Tibial nerve (tissue), 4 donors: ENCODE measurements around the gene CARD9. TPM values are rescaled to one million over a fixed set of nuclear protein-coding genes. Genes with fewer than 3 reads are reported as not detected.

Experiments used
- DNase-seq, 2 donors: peaks; one replicate each; pipeline ENCODE4 v3.0.0-alpha.2; 2019; ENCODE audit warnings: low spot score in 2 of 2
- H3K27ac ChIP-seq, 4 donors: fragments of 200-600 bp; sonication (generic) in 3 of 4; one replicate each; pipeline ENCODE4 v1.5.1; 2017 to 2019; ENCODE audit warnings: mild to moderate bottlenecking in 1 of 4
- H3K27me3 ChIP-seq, 2 donors: fragments of 200-600 bp; sonication (generic) in 1 of 2; one replicate each; pipeline versions ENCODE4 v1.5.1 to v1.6.0; 2017 to 2019
- H3K36me3 ChIP-seq, 3 donors: fragments of 200-600 bp; sonication (generic); one replicate each; pipeline ENCODE4 v1.5.1; 2018 to 2019
- H3K4me1 ChIP-seq, 4 donors: fragments of 200-600 bp; sonication (generic) in 3 of 4; one replicate each; pipeline ENCODE4 v1.5.1; 2017 to 2019
- H3K4me3 ChIP-seq, 4 donors: fragments of 200-600 bp; sonication (generic) in 3 of 4; one replicate each; pipeline ENCODE4 v1.5.1; 2017 to 2019; ENCODE audit warnings: mild to moderate bottlenecking in 1 of 4, moderate library complexity in 1 of 4
- H3K9me3 ChIP-seq, 4 donors: fragments of 200-600 bp; sonication (generic) in 3 of 4; one replicate each; pipeline ENCODE4 v1.5.1; 2017 to 2019
- CTCF ChIP-seq, 5 experiments: fragments of 200-600 bp in 3 of 5; fragments of 450-650 bp in 2 of 5; sonication (generic) in 3 of 5; IDR thresholded peaks; one replicate each; pipeline ENCODE4 v1.5.1; 2016 to 2019; ENCODE audit warnings: antibody characterized with exemption in 5 of 5, mild to moderate bottlenecking in 3 of 5, moderate library complexity in 2 of 5
- EP300 ChIP-seq, 2 donors: sonication (generic); formaldehyde crosslinking; IDR thresholded peaks; one replicate each; pipeline ENCODE4 v1.6.1; 2017; ENCODE audit warnings: antibody characterized with exemption in 2 of 2, mild to moderate bottlenecking in 1 of 2
- POLR2A ChIP-seq, 2 donors: fragments of 450-650 bp; IDR thresholded peaks; one replicate each; pipeline ENCODE4 v1.6.1; 2017; ENCODE audit warnings: antibody characterized with exemption in 2 of 2, mild to moderate bottlenecking in 2 of 2, moderate library complexity in 2 of 2
- WGBS, 2 donors: methylation state at CpG; one replicate each; pipeline ENCODE4 v1.1.5; 2018; 5-methylcytosine and 5-hydroxymethylcytosine counted together
- total RNA-seq, 4 donors: library from RNA; depleted of rRNA; stranded (reverse); fragments of >200 nt; gene quantifications; one replicate each; pipeline ENCODE4 v1.1.0, GENCODE V29; 2016

CARD9 gene
- total RNA-seq, 4 donors from 2014 or later = 3.1 to 19.8 (median 3.1) TPM

- H3K27me3 ChIP-seq = no peaks in the 10 kb centered on the region
- H3K27ac ChIP-seq = no peak overlapping the region
- no peak for DNase-seq
- H3K4me1 ChIP-seq = peaks cover 0 to 43% (median 18%) of the 10 kb centered on the region in 4 donors
- TF ChIP-seq CTCF (IDR thresholded peaks at IDR 0.05) (no peak), POLR2A (IDR thresholded peaks at IDR 0.05) (no peak), EP300 (IDR thresholded peaks at IDR 0.05) (no peak)
- peaks cover 0 to 69% (median 13%) of the 10 kb centered on the region in 3 donors for H3K36me3 ChIP-seq
- no peak overlapping the region for H3K4me3 ChIP-seq
- H3K9me3 ChIP-seq = no peaks in the 10 kb centered on the region
- 71 to 74% methylated on average over 4 of the region's 4 CpGs for WGBS, 2 donors
These were observed 22.7 kb upstream of the CARD9 start for GRCh38 chr9:136396219-136396515.

- no peak overlapping the region for H3K4me3 ChIP-seq
- DNase-seq = no peak
- H3K27ac ChIP-seq = no peak overlapping the region
- H3K27me3 ChIP-seq = no peaks in the 10 kb centered on the region
- TF ChIP-seq CTCF (IDR thresholded peaks at IDR 0.05) (no peak), POLR2A (IDR thresholded peaks at IDR 0.05) (no peak), EP300 (IDR thresholded peaks at IDR 0.05) (no peak)
- 81 to 88% methylated on average over 25 to 26 of the region's 26 CpGs for WGBS, 2 donors
- H3K36me3 ChIP-seq = peaks cover 0 to 75% (median 13%) of the 10 kb centered on the region in 3 donors
- H3K9me3 ChIP-seq = no peaks in the 10 kb centered on the region
- peaks cover 0 to 40% (median 16%) of the 10 kb centered on the region in 4 donors for H3K4me1 ChIP-seq
These were observed 22.1 kb upstream of the CARD9 start for GRCh38 chr9:136395345-136396218.

- Histone ChIP-seq H3K4me3 (no peak overlapping the region), H3K36me3 (peaks cover 0 to 76% (median 13%) of the 10 kb centered on the region in 3 donors), H3K27me3 (no peaks in the 10 kb centered on the region), H3K9me3 (no peaks in the 10 kb centered on the region), H3K4me1 (peaks cover 0 to 34% (median 12%) of the 10 kb centered on the region in 4 donors), H3K27ac (no peak overlapping the region)
- 95 to 96% methylated on average over 11 of the region's 13 CpGs for WGBS, 2 donors
- TF ChIP-seq POLR2A (IDR thresholded peaks at IDR 0.05) (no peak), CTCF (IDR thresholded peaks at IDR 0.05) (no peak), EP300 (IDR thresholded peaks at IDR 0.05) (no peak)
- no peak for DNase-seq
These were observed 21.5 kb upstream of the CARD9 start for GRCh38 chr9:136395020-136395340.

- Histone ChIP-seq H3K27me3 (no peaks in the 10 kb centered on the region), H3K27ac (no peak overlapping the region), H3K4me3 (no peak overlapping the region), H3K4me1 (peaks cover 0 to 33% (median 11%) of the 10 kb centered on the region in 4 donors), H3K9me3 (no peaks in the 10 kb centered on the region), H3K36me3 (peaks cover 2 to 82% (median 13%) of the 10 kb centered on the region in 3 donors)
- WGBS, 2 donors = 88 to 96% methylated on average over 20 to 21 of the region's 21 CpGs
- no peak for DNase-seq
- no peak for TF ChIP-seq EP300 (IDR thresholded peaks at IDR 0.05)
- TF ChIP-seq CTCF (IDR thresholded peaks at IDR 0.05) = no peak
- TF ChIP-seq POLR2A (IDR thresholded peaks at IDR 0.05) = no peak
These were observed 21.0 kb upstream of the CARD9 start for GRCh38 chr9:136394312-136395019.

- WGBS, 2 donors = 84 to 92% methylated on average over 8 to 16 of the region's 17 CpGs
- H3K4me3 ChIP-seq = no peak overlapping the region
- H3K36me3 ChIP-seq = peaks cover 2 to 91% (median 13%) of the 10 kb centered on the region in 3 donors
- H3K27ac ChIP-seq = peak overlapping the region in 1 of 4 donors; percentile 56
- no peaks in the 10 kb centered on the region for H3K9me3 ChIP-seq
- no peak for DNase-seq
- TF ChIP-seq EP300 (IDR thresholded peaks at IDR 0.05) (no peak), POLR2A (IDR thresholded peaks at IDR 0.05) (no peak), CTCF (IDR thresholded peaks at IDR 0.05) (no peak)
- H3K4me1 ChIP-seq = peaks cover 0 to 24% (median 2%) of the 10 kb centered on the region in 4 donors
- H3K27me3 ChIP-seq = no peaks in the 10 kb centered on the region
These were observed 20.1 kb upstream of the CARD9 start for GRCh38 chr9:136393531-136393930.
